HCT116 (cell line): ENCODE data around the gene CHN1. TPM values are rescaled to one million over a fixed set of nuclear protein-coding genes. Genes with fewer than 3 reads are reported as not detected.
A peak's percentile ranks its signal among the peaks of the same experiment; 100 is the strongest.

ENCODE experiments used
- ATAC-seq: fragments of 200-7000 bp; cut with Tn5 transposase; 2 replicates; pipeline ENCODE4 v1.9.1; 2020; ENCODE audit warnings: mild to moderate bottlenecking, moderate library complexity
- BruUV-seq: library from RNA; stranded (reverse); fragments of 400-500 nt; replicated peaks from 2 replicates; lab custom pipeline; 2021; lab: Mats Ljungman, UMichigan
- CTCF ChIA-PET: fragments of 300-600 bp; sonication (Branson Sonifier 250); formaldehyde crosslinking; loops from one replicate; lab custom pipeline; 2021; ENCODE audit warnings: antibody characterized with exemption; lab: Charles Lee
- POLR2A ChIA-PET: fragments of 300-600, 350-600 bp; sonication (Branson Sonifier 250); formaldehyde crosslinking; loops from one replicate; lab custom pipeline; 2021; ENCODE audit warnings: antibody characterized with exemption; lab: Charles Lee
- RAD21 ChIA-PET, 2 experiments: fragments of 300-600 bp; sonication (Branson Sonifier 250); formaldehyde crosslinking; loops; one replicate each; lab custom pipeline; 2023; ENCODE audit warnings: low total read pairs in 2 of 2; ENCODE audit not compliant: uncharacterized antibody in 2 of 2, unreplicated experiment in 2 of 2, low non-redundant PET in 1 of 2; lab: Charles Lee
- DNase-seq: peaks from one replicate; pipeline ENCODE4 v3.0.0-alpha.2; 2010; ENCODE audit warnings: low read depth, low spot score
- H2AFZ ChIP-seq: fragments of 200-600 bp; shearing (Covaris generic), sonication (generic); 2 replicates; pipeline ENCODE4 v1.6.1; 2017; ENCODE audit warnings: low read depth, mixed run types, mixed read lengths, antibody characterized with exemption, low read length; ENCODE audit not compliant: poor library complexity, severe bottlenecking
- H3K27ac ChIP-seq: 2 replicates; pipeline ENCODE4 v1.5.1; 2012; ENCODE audit warnings: low read depth, low read length
- H3K27me3 ChIP-seq: fragments of 200-600 bp; sonication (generic); 2 replicates; pipeline ENCODE4 v1.6.1; 2016; ENCODE audit warnings: mixed run types, low read length, mixed read lengths; ENCODE audit not compliant: insufficient read depth
- H3K36me3 ChIP-seq, 2 experiments: fragments of 200-500 bp in 1 of 2; fragments of 200-600 bp in 1 of 2; sonication (Bioruptor generic) in 1 of 2; sonication (generic) in 1 of 2; 2 replicates each; pipeline versions ENCODE4 v1.5.1 to v1.6.1; 2014 to 2016; ENCODE audit warnings: low read length in 2 of 2, inconsistent platforms in 1 of 2, mixed read lengths in 1 of 2, mixed run types in 1 of 2; ENCODE audit not compliant: insufficient read depth in 2 of 2, control insufficient read depth in 1 of 2
- H3K4me1 ChIP-seq, 2 experiments: fragments of 200-600 bp in 1 of 2; sonication (generic) in 1 of 2; 2 replicates each; pipeline versions ENCODE4 v1.5.1 to v1.6.1; 2012 to 2017; ENCODE audit warnings: low read length in 2 of 2, inconsistent platforms in 1 of 2, mild to moderate bottlenecking in 1 of 2, mixed read lengths in 1 of 2, mixed run types in 1 of 2, moderate library complexity in 1 of 2; ENCODE audit not compliant: insufficient read depth in 2 of 2, control insufficient read depth in 1 of 2
- H3K4me2 ChIP-seq: fragments of 200-600 bp; sonication (generic); 2 replicates; pipeline ENCODE4 v1.6.1; 2017; ENCODE audit warnings: mixed run types, low read length, mixed read lengths
- H3K4me3 ChIP-seq, 2 experiments: fragments of 200-600 bp in 1 of 2; sonication (generic) in 1 of 2; replicated peaks in 1 of 2; 2 replicates each; pipeline ENCODE4 v1.5.1; 2011 to 2016; ENCODE audit warnings: low read length in 2 of 2, control low read depth in 1 of 2, low read depth in 1 of 2, mild to moderate bottlenecking in 1 of 2, mixed read lengths in 1 of 2, mixed run types in 1 of 2
- H3K79me2 ChIP-seq: fragments of 200-600 bp; sonication (generic); 2 replicates; pipeline ENCODE4 v1.6.1; 2017; ENCODE audit warnings: mild to moderate bottlenecking, mixed run types, low read length, moderate library complexity, mixed read lengths; ENCODE audit not compliant: insufficient read depth
- H3K9ac ChIP-seq: fragments of 200-600 bp; sonication (generic); 2 replicates; pipeline ENCODE4 v1.6.1; 2016; ENCODE audit warnings: low read length, mixed read lengths
- H3K9me2 ChIP-seq: fragments of 200-600 bp; sonication (generic), shearing (Covaris generic); 2 replicates; pipeline ENCODE4 v1.6.1; 2017; ENCODE audit warnings: mixed run types, mild to moderate bottlenecking, moderate library complexity; ENCODE audit not compliant: insufficient read depth
- H3K9me3 ChIP-seq, 2 experiments: fragments of 200-500 bp in 1 of 2; fragments of 200-600 bp in 1 of 2; sonication (Bioruptor generic) in 1 of 2; sonication (generic) in 1 of 2; 2 replicates each; pipeline ENCODE4 v1.6.1; 2014 to 2017; ENCODE audit warnings: low read length in 2 of 2, mixed read lengths in 2 of 2, inconsistent platforms in 1 of 2, low read depth in 1 of 2, mild to moderate bottlenecking in 1 of 2, mixed run types in 1 of 2, moderate library complexity in 1 of 2; ENCODE audit not compliant: control insufficient read depth in 1 of 2, insufficient read depth in 1 of 2
- H4K20me1 ChIP-seq: fragments of 200-600 bp; sonication (generic), shearing (Covaris generic); 2 replicates; pipeline ENCODE4 v1.6.1; 2017; ENCODE audit warnings: mixed run types, mild to moderate bottlenecking, moderate library complexity; ENCODE audit not compliant: insufficient read depth
- CBX3 ChIP-seq: IDR thresholded peaks from 2 replicates; pipeline ENCODE4 v1.6.1; 2012; ENCODE audit warnings: low read depth
- EGR1 ChIP-seq: IDR thresholded peaks from 2 replicates; pipeline ENCODE4 v1.6.1; 2012; ENCODE audit warnings: low read depth
- ELF1 ChIP-seq: IDR thresholded peaks from 2 replicates; pipeline ENCODE4 v1.6.1; 2012; ENCODE audit warnings: low read depth, borderline replicate concordance
- EZH2phosphoT487 ChIP-seq: fragments of 200-600 bp; IDR thresholded peaks from 2 replicates; pipeline ENCODE4 v1.6.1; 2018; ENCODE audit warnings: antibody characterized with exemption, borderline replicate concordance
- FOSL1 ChIP-seq: IDR thresholded peaks from 2 replicates; pipeline ENCODE4 v1.6.1; 2012; ENCODE audit warnings: low read depth
- JUND ChIP-seq: IDR thresholded peaks from 2 replicates; pipeline ENCODE4 v1.6.1; 2012
- RAD21 ChIP-seq: IDR thresholded peaks from 2 replicates; pipeline ENCODE4 v1.6.1; 2012; ENCODE audit warnings: low read depth, mild to moderate bottlenecking
- SIN3A ChIP-seq: IDR thresholded peaks from 2 replicates; pipeline ENCODE4 v1.6.1; 2012; ENCODE audit warnings: low read depth
- SRF ChIP-seq: IDR thresholded peaks from 2 replicates; pipeline ENCODE4 v1.6.1; 2012; ENCODE audit warnings: low read depth
- TCF7L2 ChIP-seq: IDR thresholded peaks from 2 replicates; pipeline ENCODE4 v1.7.0; 2011; ENCODE audit warnings: borderline replicate concordance, inconsistent platforms; ENCODE audit not compliant: insufficient read depth, insufficient read length; ENCODE audit errors: extremely low read depth
- intact Hi-C: fragments of 100-400 bp; cut with micrococcal nuclease; formaldehyde crosslinking; loops from 2 replicates; pipeline ENCODE4 v1.10.0; 2022
- total RNA-seq: library from RNA; stranded (reverse); gene quantifications from one replicate; pipeline ENCODE4 v1.2.1, GENCODE V29; 2021; ENCODE audit not compliant: unreplicated experiment
- TF ChIP-seq, protein P1 (sequence below), 3 experiments: fragments of 200-600 bp in 1 of 3; sonication (generic) in 1 of 3; IDR thresholded peaks in 2 of 3; conservative IDR thresholded peaks in 1 of 3; 2 replicates each; pipeline ENCODE4 v1.5.1; 2012 to 2017; ENCODE audit warnings: low read depth in 2 of 3, low read length in 2 of 3, antibody characterized with exemption in 1 of 3, borderline replicate concordance in 1 of 3, control low read depth in 1 of 3, mild to moderate bottlenecking in 1 of 3, mixed read lengths in 1 of 3, mixed run types in 1 of 3, moderate library complexity in 1 of 3; ENCODE audit not compliant: insufficient read depth in 1 of 3

The CHN1 gene
- total RNA-seq, 1 experiment from 2014 or later, result 3.6 TPM

DNA sequence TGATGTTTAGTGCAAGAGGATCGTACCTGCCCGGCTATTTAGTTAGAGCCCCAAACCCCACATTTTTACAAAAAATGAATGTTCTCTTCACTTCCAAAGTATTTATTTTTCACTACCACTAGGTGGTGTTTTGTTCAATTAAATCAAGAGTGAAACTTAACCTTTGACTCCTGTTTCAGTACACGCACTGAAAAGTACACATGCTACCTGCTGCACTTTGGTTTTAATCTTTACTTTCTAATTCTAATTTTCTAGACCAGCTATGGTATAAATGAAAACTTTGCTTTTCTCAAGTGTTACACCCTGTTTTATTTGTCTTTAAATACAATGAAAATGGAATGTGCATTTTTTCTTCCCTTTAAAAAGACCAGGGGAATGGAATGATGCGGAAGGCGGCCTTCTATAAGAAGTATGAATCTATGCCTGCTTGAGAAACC is 31.4 kb upstream of the CHN1 start:
- H3K9me2 ChIP-seq, result no peaks in the 10 kb centered on the region
- ChIA-PET RAD21 (no interaction called here), POLR2A (no interaction called here), CTCF (interaction anchor here (0.9 kb wide), 1 partner anchor 167 kb away, joined by 3 read pairs; no protein-coding TSS in a partner anchor)
- no peaks in the 10 kb centered on the region for H4K20me1 ChIP-seq
- intact Hi-C loops, result loop anchor here (5.0 kb wide), 1 partner anchor 1051 kb away; no protein-coding TSS in a partner anchor
- ATAC-seq (no peak; the same call in 1 of the 2 replicates), DNase-seq (peak; percentile 12)
- H3K36me3 ChIP-seq, result no peaks in the 10 kb centered on the region
- no peaks in the 10 kb centered on the region; a peak in 1 of 4 replicates for H3K4me1 ChIP-seq
- no peak overlapping the region for H3K4me3 ChIP-seq
- TF ChIP-seq RAD21 (peak; percentile 61), TCF7L2 (no peak), SIN3A (no peak), JUND (no peak), EZH2phosphoT487 (no peak), FOSL1 (no peak), EGR1 (no peak), SRF (no peak), ELF1 (no peak), CBX3 (0 out of 2 replicates have a peak, but pooled peaks have one; percentile 29)
- TF ChIP-seq, protein P1, sequence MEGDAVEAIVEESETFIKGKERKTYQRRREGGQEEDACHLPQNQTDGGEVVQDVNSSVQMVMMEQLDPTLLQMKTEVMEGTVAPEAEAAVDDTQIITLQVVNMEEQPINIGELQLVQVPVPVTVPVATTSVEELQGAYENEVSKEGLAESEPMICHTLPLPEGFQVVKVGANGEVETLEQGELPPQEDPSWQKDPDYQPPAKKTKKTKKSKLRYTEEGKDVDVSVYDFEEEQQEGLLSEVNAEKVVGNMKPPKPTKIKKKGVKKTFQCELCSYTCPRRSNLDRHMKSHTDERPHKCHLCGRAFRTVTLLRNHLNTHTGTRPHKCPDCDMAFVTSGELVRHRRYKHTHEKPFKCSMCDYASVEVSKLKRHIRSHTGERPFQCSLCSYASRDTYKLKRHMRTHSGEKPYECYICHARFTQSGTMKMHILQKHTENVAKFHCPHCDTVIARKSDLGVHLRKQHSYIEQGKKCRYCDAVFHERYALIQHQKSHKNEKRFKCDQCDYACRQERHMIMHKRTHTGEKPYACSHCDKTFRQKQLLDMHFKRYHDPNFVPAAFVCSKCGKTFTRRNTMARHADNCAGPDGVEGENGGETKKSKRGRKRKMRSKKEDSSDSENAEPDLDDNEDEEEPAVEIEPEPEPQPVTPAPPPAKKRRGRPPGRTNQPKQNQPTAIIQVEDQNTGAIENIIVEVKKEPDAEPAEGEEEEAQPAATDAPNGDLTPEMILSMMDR (IDR thresholded peaks at IDR 0.05 in 2 of 3, conservative IDR thresholded peaks at IDR 0.05 in 1 of 3; ENCODE audit: borderline replicate concordance in 1 of 3, insufficient read depth in 1 of 3, low read depth in 2 of 3, low read length in 2 of 3), result peak; percentile 24 to 62 (median 61); a peak in 4 of 6 replicates
- no TSS peak for BruUV-seq
- no peak overlapping the region; the same call in 1 of the 2 replicates for H3K4me2 ChIP-seq
- H2AFZ ChIP-seq, result peak overlapping the region; percentile 13
- H3K79me2 ChIP-seq, result no peaks in the 10 kb centered on the region
- H3K9me3 ChIP-seq, result no peaks in the 10 kb centered on the region
- H3K9ac ChIP-seq, result no peak overlapping the region
- no peak overlapping the region for H3K27ac ChIP-seq
- no peaks in the 10 kb centered on the region for H3K27me3 ChIP-seq
